DOHH2 (cell line): Measurements from ENCODE around the gene RASIP1.

Source experiments
- H3F3A ChIP-seq: fragments of 200-600 bp; sonication (generic), shearing (Covaris generic); 2 replicates; pipeline ENCODE4 v1.6.0; 2016; ENCODE audit warnings: antibody characterized with exemption, mild to moderate bottlenecking; ENCODE audit not compliant: control insufficient read depth, insufficient read depth
- H3K27ac ChIP-seq: fragments of 200-600 bp; sonication (generic); 2 replicates; pipeline ENCODE4 v1.5.1; 2014; ENCODE audit warnings: low read depth, mild to moderate bottlenecking, low read length, moderate library complexity
- H3K27me3 ChIP-seq: fragments of 200-600 bp; sonication (generic); 2 replicates; pipeline ENCODE4 v1.6.1; 2014; ENCODE audit warnings: mild to moderate bottlenecking, low read length, mixed read lengths; ENCODE audit not compliant: control insufficient read depth
- H3K36me3 ChIP-seq: fragments of 200-600 bp; sonication (generic); 2 replicates; pipeline ENCODE4 v1.6.1; 2014; ENCODE audit warnings: mild to moderate bottlenecking, low read length, moderate library complexity, mixed read lengths; ENCODE audit not compliant: control insufficient read depth
- H3K4me1 ChIP-seq: fragments of 200-600 bp; sonication (generic); 2 replicates; pipeline ENCODE4 v1.6.1; 2014; ENCODE audit warnings: mild to moderate bottlenecking, low read length, mixed read lengths; ENCODE audit not compliant: control insufficient read depth
- H3K4me2 ChIP-seq: fragments of 200-600 bp; sonication (generic); 2 replicates; pipeline ENCODE4 v1.6.0; 2014; ENCODE audit warnings: mild to moderate bottlenecking, low read length, moderate library complexity
- H3K4me3 ChIP-seq: fragments of 200-600 bp; sonication (generic); 2 replicates; pipeline ENCODE4 v1.5.1; 2014; ENCODE audit warnings: mild to moderate bottlenecking, low read length, mixed read lengths
- H3K79me2 ChIP-seq: fragments of 200-600 bp; sonication (generic); 2 replicates; pipeline ENCODE4 v1.6.1; 2014; ENCODE audit warnings: mild to moderate bottlenecking, low read length, mixed read lengths; ENCODE audit not compliant: control insufficient read depth
- H3K9me2 ChIP-seq: fragments of 200-600 bp; sonication (generic); replicated peaks from 2 replicates; pipeline ENCODE4 v1.6.1; 2014; ENCODE audit warnings: mild to moderate bottlenecking, low read length, mixed read lengths; ENCODE audit not compliant: control insufficient read depth
- H3K9me3 ChIP-seq: fragments of 200-600 bp; sonication (generic); 2 replicates; pipeline ENCODE4 v1.6.1; 2014; ENCODE audit warnings: antibody characterized with exemption, low read length, mixed read lengths; ENCODE audit not compliant: control insufficient read depth, insufficient read depth
- H4K20me1 ChIP-seq: fragments of 200-600 bp; sonication (generic); 2 replicates; pipeline ENCODE4 v1.6.0; 2014; ENCODE audit warnings: low read depth, mild to moderate bottlenecking, antibody characterized with exemption, low read length, moderate library complexity; ENCODE audit not compliant: control insufficient read depth, insufficient read depth
- CTCF ChIP-seq: fragments of 200-600 bp; sonication (generic); IDR thresholded peaks from one replicate; pipeline ENCODE4 v1.5.1; 2014; ENCODE audit warnings: antibody characterized with exemption, mild to moderate bottlenecking, low read depth, low read length; ENCODE audit not compliant: poor library complexity, severe bottlenecking
- EZH2phosphoT487 ChIP-seq: fragments of 200-600 bp; sonication (generic); IDR thresholded peaks from 2 replicates; pipeline ENCODE4 v1.6.1; 2017; ENCODE audit warnings: borderline replicate concordance, mild to moderate bottlenecking, antibody characterized with exemption, low read length, moderate library complexity, mixed read lengths

Gene RASIP1

GRCh38 chr19:48711106-48711662 is 29.2 kb downstream of the RASIP1 start:
- H3K79me2 ChIP-seq: peaks cover 7% of the 10 kb centered on the region
- H3K9me3 ChIP-seq: no peaks in the 10 kb centered on the region
- no peaks in the 10 kb centered on the region for H3F3A ChIP-seq
- TF ChIP-seq EZH2phosphoT487 (no peak), CTCF (no peak)
- no peaks in the 10 kb centered on the region for H3K27me3 ChIP-seq
- peaks cover 22% of the 10 kb centered on the region for H3K4me1 ChIP-seq
- H3K4me2 ChIP-seq: no peak overlapping the region
- no peak overlapping the region for H3K4me3 ChIP-seq
- H3K27ac ChIP-seq: no peak overlapping the region
- H3K9me2 ChIP-seq: no peaks in the 10 kb centered on the region
- no peaks in the 10 kb centered on the region for H3K36me3 ChIP-seq
- H4K20me1 ChIP-seq: no peaks in the 10 kb centered on the region

- TF ChIP-seq EZH2phosphoT487 (no peak), CTCF (no peak)
- Histone ChIP-seq H3K9me2 (no peaks in the 10 kb centered on the region), H3K4me3 (no peak overlapping the region), H4K20me1 (no peaks in the 10 kb centered on the region), H3F3A (no peaks in the 10 kb centered on the region), H3K79me2 (no peaks in the 10 kb centered on the region), H3K4me2 (no peak overlapping the region), H3K36me3 (no peaks in the 10 kb centered on the region), H3K27ac (no peak overlapping the region), H3K27me3 (no peaks in the 10 kb centered on the region), H3K4me1 (peaks cover 8% of the 10 kb centered on the region), H3K9me3 (no peaks in the 10 kb centered on the region)
These were observed 31.9 kb downstream of the RASIP1 start for GRCh38 chr19:48708471-48708870.

- Histone ChIP-seq H3K4me1 (no peaks in the 10 kb centered on the region), H3F3A (no peaks in the 10 kb centered on the region), H3K27ac (no peak overlapping the region)
These were observed 35.0 kb downstream of the RASIP1 start for GRCh38 chr19:48705431-48705830.

More at GRCh38 chr19:48705431-48705830, 35.0 kb downstream of the RASIP1 start:
- Histone ChIP-seq H3K4me3 (no peak overlapping the region), H3K9me3 (no peaks in the 10 kb centered on the region), H3K36me3 (no peaks in the 10 kb centered on the region), H3K9me2 (no peaks in the 10 kb centered on the region), H4K20me1 (no peaks in the 10 kb centered on the region), H3K79me2 (no peaks in the 10 kb centered on the region), H3K27me3 (no peaks in the 10 kb centered on the region), H3K4me2 (no peak overlapping the region)
- no peak for TF ChIP-seq EZH2phosphoT487
- no peak for TF ChIP-seq CTCF
